DND-41 (cell line): ENCODE results near the gene RRAS.

ENCODE experiments used
- ATAC-seq: fragments of 200-7000 bp; cut with Tn5 transposase; 3 replicates; pipeline ENCODE4 v1.9.1; 2021; ENCODE audit warnings: low read depth; ENCODE audit not compliant: insufficient read depth
- DNase-seq: peaks from one replicate; pipeline ENCODE4 v3.0.0-alpha.2; 2020
- H2AFZ ChIP-seq: 2 replicates; pipeline ENCODE4 v1.6.0; 2012; ENCODE audit warnings: low read depth, low read length
- H3K27ac ChIP-seq: 2 replicates; pipeline ENCODE4 v1.5.1; 2012; ENCODE audit warnings: low read length, inconsistent platforms
- H3K27me3 ChIP-seq: fragments of 200-600 bp; sonication (generic); 2 replicates; pipeline ENCODE4 v1.6.0; 2012; ENCODE audit warnings: low read length, mild to moderate bottlenecking, inconsistent platforms; ENCODE audit not compliant: insufficient read depth, poor library complexity
- H3K36me3 ChIP-seq: 2 replicates; pipeline ENCODE4 v1.5.1; 2012; ENCODE audit warnings: low read length, inconsistent platforms; ENCODE audit not compliant: insufficient read depth
- H3K4me1 ChIP-seq: 2 replicates; pipeline ENCODE4 v1.5.1; 2012; ENCODE audit warnings: mild to moderate bottlenecking, low read length; ENCODE audit not compliant: insufficient read depth
- H3K4me2 ChIP-seq: 2 replicates; pipeline ENCODE4 v1.6.0; 2012; ENCODE audit warnings: mild to moderate bottlenecking, moderate library complexity, low read length, inconsistent platforms; ENCODE audit not compliant: insufficient read depth
- H3K4me3 ChIP-seq, 2 experiments: fragments of 200-600 bp in 1 of 2; shearing (Covaris generic) in 1 of 2; 2 replicates each; pipeline ENCODE4 v1.5.1; 2012 to 2016; ENCODE audit warnings: inconsistent platforms in 2 of 2, low read length in 2 of 2, mild to moderate bottlenecking in 2 of 2, low read depth in 1 of 2, moderate library complexity in 1 of 2
- H3K79me2 ChIP-seq: 2 replicates; pipeline ENCODE4 v1.6.0; 2012; ENCODE audit warnings: low read length, inconsistent platforms; ENCODE audit not compliant: insufficient read depth
- H3K9ac ChIP-seq: 2 replicates; pipeline ENCODE4 v1.6.0; 2012; ENCODE audit warnings: low read depth, mild to moderate bottlenecking, inconsistent platforms, low read length, moderate library complexity
- H3K9me3 ChIP-seq: 2 replicates; pipeline ENCODE4 v1.5.1; 2012; ENCODE audit warnings: low read length, moderate library complexity, mild to moderate bottlenecking, inconsistent platforms; ENCODE audit not compliant: insufficient read depth, severe bottlenecking
- H4K20me1 ChIP-seq: 2 replicates; pipeline ENCODE4 v1.6.0; 2012; ENCODE audit warnings: low read length; ENCODE audit not compliant: insufficient read depth
- EZH2 ChIP-seq: IDR thresholded peaks from 3 replicates; pipeline ENCODE4 v1.6.1; 2012; ENCODE audit warnings: borderline replicate concordance, low read depth, mild to moderate bottlenecking, moderate library complexity, low read length, inconsistent platforms; ENCODE audit not compliant: severe bottlenecking
- TF ChIP-seq, protein P1 (sequence below): IDR thresholded peaks from 2 replicates; pipeline ENCODE4 v1.5.1; 2012; ENCODE audit warnings: borderline replicate concordance, low read length, moderate library complexity, mild to moderate bottlenecking; ENCODE audit not compliant: poor library complexity, severe bottlenecking; ENCODE audit errors: extremely low read depth

Gene RRAS

DNA sequence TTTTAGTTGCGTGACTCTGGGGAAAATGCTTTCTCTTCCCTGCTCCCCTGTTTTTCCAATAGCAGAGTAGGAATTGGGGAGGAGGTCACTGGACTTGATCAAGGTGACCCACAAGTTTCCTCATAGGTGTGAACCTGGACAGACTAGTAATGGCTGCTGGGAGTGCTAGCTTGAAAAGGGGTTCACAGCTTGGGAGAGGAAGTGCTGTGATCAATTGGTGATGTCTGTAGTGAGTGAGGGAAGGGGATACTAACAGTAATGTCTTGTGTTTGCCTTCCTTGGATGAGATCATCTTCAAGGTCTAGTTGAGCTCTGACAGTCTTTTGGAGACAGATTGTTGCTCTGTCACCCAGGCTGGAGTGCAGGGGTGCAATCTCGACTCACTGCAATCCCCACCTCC lies 27.5 kb upstream of the RRAS start:
- H3K4me3 ChIP-seq, result peak overlapping the region in 1 of 2 experiments; percentile 81; a peak in 2 of 4 replicates
- peaks cover 50% of the 10 kb centered on the region for H3K79me2 ChIP-seq
- H3K9me3 ChIP-seq, result no peaks in the 10 kb centered on the region
- peaks cover 35% of the 10 kb centered on the region for H3K4me1 ChIP-seq
- no peaks in the 10 kb centered on the region for H3K27me3 ChIP-seq
- H2AFZ ChIP-seq, result no peak overlapping the region
- peaks cover 39% of the 10 kb centered on the region for H3K36me3 ChIP-seq
- H4K20me1 ChIP-seq, result peaks cover 24% of the 10 kb centered on the region
- DNase-seq (no peak), ATAC-seq (no peak)
- H3K27ac ChIP-seq, result peak overlapping the region; percentile 35; the same call in 1 of the 2 replicates
- H3K9ac ChIP-seq, result peak overlapping the region; percentile 72; the same call in 1 of the 2 replicates
- H3K4me2 ChIP-seq, result peak overlapping the region; percentile 94
- no peak for TF ChIP-seq EZH2
- TF ChIP-seq, protein P1, sequence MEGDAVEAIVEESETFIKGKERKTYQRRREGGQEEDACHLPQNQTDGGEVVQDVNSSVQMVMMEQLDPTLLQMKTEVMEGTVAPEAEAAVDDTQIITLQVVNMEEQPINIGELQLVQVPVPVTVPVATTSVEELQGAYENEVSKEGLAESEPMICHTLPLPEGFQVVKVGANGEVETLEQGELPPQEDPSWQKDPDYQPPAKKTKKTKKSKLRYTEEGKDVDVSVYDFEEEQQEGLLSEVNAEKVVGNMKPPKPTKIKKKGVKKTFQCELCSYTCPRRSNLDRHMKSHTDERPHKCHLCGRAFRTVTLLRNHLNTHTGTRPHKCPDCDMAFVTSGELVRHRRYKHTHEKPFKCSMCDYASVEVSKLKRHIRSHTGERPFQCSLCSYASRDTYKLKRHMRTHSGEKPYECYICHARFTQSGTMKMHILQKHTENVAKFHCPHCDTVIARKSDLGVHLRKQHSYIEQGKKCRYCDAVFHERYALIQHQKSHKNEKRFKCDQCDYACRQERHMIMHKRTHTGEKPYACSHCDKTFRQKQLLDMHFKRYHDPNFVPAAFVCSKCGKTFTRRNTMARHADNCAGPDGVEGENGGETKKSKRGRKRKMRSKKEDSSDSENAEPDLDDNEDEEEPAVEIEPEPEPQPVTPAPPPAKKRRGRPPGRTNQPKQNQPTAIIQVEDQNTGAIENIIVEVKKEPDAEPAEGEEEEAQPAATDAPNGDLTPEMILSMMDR, result no peak

DNA sequence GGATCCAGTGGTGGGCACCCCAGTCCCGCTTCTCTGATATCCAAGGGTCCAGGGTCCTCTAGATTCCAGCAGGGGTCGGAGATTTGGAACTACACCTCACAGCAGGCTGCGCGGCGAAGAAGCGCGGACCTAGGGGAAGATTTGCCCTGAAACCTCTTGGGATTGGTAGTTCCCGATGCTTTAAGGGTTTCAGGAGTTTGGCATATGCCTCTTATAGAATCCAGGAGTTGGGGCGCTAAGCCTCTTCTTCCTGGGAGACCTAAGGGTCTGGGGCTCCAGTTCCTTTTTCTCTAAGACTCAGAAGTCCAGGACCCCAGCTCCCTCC lies 26.1 kb upstream of the RRAS start:
- H3K4me3 ChIP-seq, result peak overlapping the region; percentile 53 to 81
- H4K20me1 ChIP-seq, result peaks cover 23% of the 10 kb centered on the region
- H3K4me1 ChIP-seq, result peaks cover 36% of the 10 kb centered on the region
- no peaks in the 10 kb centered on the region for H3K27me3 ChIP-seq
- no peak for DNase-seq
- no peaks in the 10 kb centered on the region for H3K9me3 ChIP-seq
- H3K36me3 ChIP-seq, result peaks cover 42% of the 10 kb centered on the region
- TF ChIP-seq, protein P1, result peak; percentile 37
- TF ChIP-seq EZH2, result no peak
- peak overlapping the region; percentile 82 for H2AFZ ChIP-seq
- peak overlapping the region; percentile 72 for H3K9ac ChIP-seq
- H3K79me2 ChIP-seq, result peaks cover 56% of the 10 kb centered on the region
- H3K4me2 ChIP-seq, result peak overlapping the region; percentile 94
- H3K27ac ChIP-seq, result peak overlapping the region; percentile 76
- ATAC-seq, result peak; percentile 27; the same call in 2 of the 3 replicates

DNA sequence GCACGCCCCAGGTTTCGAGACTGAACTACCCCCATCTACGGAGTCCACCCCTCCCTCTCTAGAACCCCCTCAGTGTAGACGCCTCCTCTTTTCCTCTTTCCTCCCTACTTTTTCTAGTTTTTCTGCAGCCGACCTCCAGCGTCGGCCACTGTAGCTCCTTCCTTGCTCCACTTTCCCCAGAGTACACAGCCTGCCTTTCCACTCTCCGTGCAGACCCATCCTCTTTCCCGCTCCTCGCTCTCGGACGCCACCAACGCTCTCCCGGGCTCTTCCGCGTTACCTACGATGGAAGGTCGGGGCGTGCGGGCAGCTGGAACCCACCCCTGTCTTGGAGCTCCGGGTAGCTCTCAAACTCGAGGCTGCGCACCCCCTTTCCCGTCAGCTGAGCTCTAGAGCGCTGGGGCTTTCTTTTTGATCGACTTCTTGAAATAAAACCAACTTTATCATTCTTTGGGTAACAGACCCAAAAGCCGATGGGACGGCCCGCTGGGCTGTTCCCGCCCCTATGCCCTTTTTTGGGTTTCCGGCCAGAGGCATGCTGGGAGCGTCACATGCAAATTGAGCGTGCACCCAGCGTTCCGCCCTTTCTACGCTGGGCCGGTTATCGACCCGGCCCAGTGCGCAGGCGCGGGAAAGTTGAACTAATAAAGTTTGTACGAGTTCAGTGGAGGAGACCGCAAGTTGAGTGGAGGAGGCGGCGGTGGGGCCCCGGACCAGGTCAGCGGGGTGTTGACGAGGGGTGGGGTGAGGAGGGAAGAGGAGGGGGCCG lies 25.6 kb upstream of the RRAS start, which contains the start of the genes BCL2L12 and IRF3:
TSS of gene BCL2L12 (plus strand) at position 583 of the 769 bp plus-strand sequence. CDS start 760 bp downstream, outside the sequence.
TSS of gene IRF3 (minus strand) at position 507 of the 769 bp plus-strand sequence. CDS start 1,019 bp downstream, outside the sequence.
- peaks cover 46% of the 10 kb centered on the region for H3K36me3 ChIP-seq
- H3K4me1 ChIP-seq, result peaks cover 36% of the 10 kb centered on the region
- no peaks in the 10 kb centered on the region for H3K9me3 ChIP-seq
- peak within 1 kb of the TSS; percentile 76 for H3K27ac ChIP-seq
- H2AFZ ChIP-seq, result peak within 1 kb of the TSS; percentile 82
- peak within 1 kb of the TSS; percentile 94 for H3K4me2 ChIP-seq
- H3K4me3 ChIP-seq, result peak within 1 kb of the TSS; percentile 53 to 81
- TF ChIP-seq EZH2, result no peak
- TF ChIP-seq, protein P1, result peak; percentile 13
- peaks cover 56% of the 10 kb centered on the region for H3K79me2 ChIP-seq
- peak; percentile 98 for DNase-seq
- ATAC-seq, result peak; percentile 86
- peak within 1 kb of the TSS; percentile 72 for H3K9ac ChIP-seq
- H3K27me3 ChIP-seq, result no peaks in the 10 kb centered on the region
- H4K20me1 ChIP-seq, result peaks cover 27% of the 10 kb centered on the region

DNA sequence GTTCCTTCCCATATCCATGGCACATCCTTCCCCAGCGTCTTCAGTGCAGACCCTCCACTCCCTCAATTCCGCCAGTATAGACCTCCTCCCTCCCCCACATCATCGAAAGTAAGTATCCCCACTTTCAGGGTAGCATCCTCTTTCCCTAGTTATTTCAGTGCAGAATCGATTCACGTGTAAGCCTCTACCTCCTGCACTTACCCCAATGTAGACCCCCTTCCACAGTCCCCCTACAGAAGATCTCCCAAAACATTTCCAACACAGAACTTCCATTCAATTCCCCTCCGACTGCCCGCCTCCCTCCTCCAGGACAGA lies 25.1 kb upstream of the RRAS start:
- Histone ChIP-seq H3K4me2 (peak overlapping the region; percentile 94), H3K4me1 (peaks cover 36% of the 10 kb centered on the region), H3K4me3 (peak overlapping the region; percentile 53 to 81), H3K9ac (peak overlapping the region; percentile 72), H3K27me3 (no peaks in the 10 kb centered on the region), H3K27ac (peak overlapping the region; percentile 76), H3K36me3 (peaks cover 47% of the 10 kb centered on the region), H3K9me3 (no peaks in the 10 kb centered on the region), H2AFZ (peak overlapping the region; percentile 82), H4K20me1 (peaks cover 31% of the 10 kb centered on the region), H3K79me2 (peaks cover 56% of the 10 kb centered on the region)
- DNase-seq (no peak), ATAC-seq (no peak)
- TF ChIP-seq, protein P1, result no peak
- TF ChIP-seq EZH2, result no peak
